Activated naive CD4-positive, alpha-beta T cell treated with anti-CD3 and anti-CD28 coated beads for 36 hours (primary cell): ENCODE data around the gene ARID4B. TPM values are rescaled to one million over a fixed set of nuclear protein-coding genes. Genes with fewer than 3 reads are reported as not detected.

Experiments
- CTCF ChIA-PET: fragments of 350-600 bp; sonication (Branson Sonifier 250); formaldehyde crosslinking; loops from one replicate; lab custom pipeline; 2021; ENCODE audit warnings: antibody characterized with exemption; lab: Charles Lee
- DNase-seq: peaks from one replicate; pipeline ENCODE4 v3.0.0-alpha.2; 2020
- H3K27ac Mint-ChIP-seq: one replicate; pipeline ENCODE4 v1.8.0; 2021; ENCODE audit warnings: mild to moderate bottlenecking, mixed read lengths
- H3K27me3 Mint-ChIP-seq: one replicate; pipeline ENCODE4 v1.8.0; 2021; ENCODE audit warnings: low read depth, mixed read lengths
- H3K36me3 Mint-ChIP-seq: one replicate; pipeline ENCODE4 v1.8.0; 2021; ENCODE audit warnings: low read depth, mixed read lengths
- H3K4me1 Mint-ChIP-seq: one replicate; pipeline ENCODE4 v1.8.0; 2021; ENCODE audit warnings: low read depth, mixed read lengths
- H3K4me3 Mint-ChIP-seq: one replicate; pipeline ENCODE4 v1.8.0; 2021; ENCODE audit warnings: mild to moderate bottlenecking, moderate library complexity, mixed read lengths
- H3K9me3 Mint-ChIP-seq: one replicate; pipeline ENCODE4 v1.8.0; 2021; ENCODE audit warnings: mixed read lengths
- intact Hi-C: fragments of 100-400 bp; cut with micrococcal nuclease; formaldehyde crosslinking; loops from one replicate; pipeline ENCODE4 v1.15.1; 2023
- total RNA-seq, 2 experiments: library from RNA; stranded (reverse); gene quantifications; one replicate each; pipeline ENCODE4 v1.2.3, GENCODE V29; 2021

ARID4B gene
- total RNA-seq, 2 experiments from 2014 or later = 39.9 to 43.8 TPM

GRCh38 chr1:235351441-235351840 is 23.5 kb upstream of the ARID4B start:
- Mint-ChIP-seq H3K27ac (no peak overlapping the region), H3K36me3 (peaks cover 3% of the 10 kb centered on the region), H3K9me3 (no peaks in the 10 kb centered on the region), H3K4me3 (no peak overlapping the region), H3K27me3 (no peaks in the 10 kb centered on the region), H3K4me1 (no peaks in the 10 kb centered on the region)
- DNase-seq = no peak
- CTCF ChIA-PET = interaction anchor here (0.6 kb wide), 2 partner anchors 102 to 156 kb away, joined by 3 read pairs; no protein-coding TSS in a partner anchor
- intact Hi-C loops = no loop called here

- intact Hi-C loops = no loop called here
- H3K27me3 Mint-ChIP-seq = no peaks in the 10 kb centered on the region
- CTCF ChIA-PET = interaction anchor here (0.8 kb wide), 1 partner anchor 239 kb away, joined by 5 read pairs; no protein-coding TSS in a partner anchor
- peak overlapping the region; percentile 41 for H3K27ac Mint-ChIP-seq
- no peak for DNase-seq
- H3K9me3 Mint-ChIP-seq = no peaks in the 10 kb centered on the region
- H3K4me3 Mint-ChIP-seq = no peak overlapping the region
- peaks cover 17% of the 10 kb centered on the region for H3K36me3 Mint-ChIP-seq
- H3K4me1 Mint-ChIP-seq = peaks cover 16% of the 10 kb centered on the region
Measured at GRCh38 chr1:235343726-235344125, 15.7 kb upstream of the ARID4B start.

GRCh38 chr1:235342471-235342870 is 14.5 kb upstream of the ARID4B start:
- Mint-ChIP-seq H3K36me3 (peaks cover 20% of the 10 kb centered on the region), H3K27me3 (no peaks in the 10 kb centered on the region), H3K27ac (peak overlapping the region; percentile 0), H3K4me1 (peaks cover 18% of the 10 kb centered on the region), H3K9me3 (no peaks in the 10 kb centered on the region), H3K4me3 (no peak overlapping the region)
- CTCF ChIA-PET = interaction anchor here (0.6 to 1.4 kb wide), 2 partner anchors 71 to 238 kb away, joined by 4 read pairs; no protein-coding TSS in a partner anchor
- intact Hi-C loops = no loop called here
- no peak for DNase-seq

GRCh38 chr1:235342039-235342438 is 14.1 kb upstream of the ARID4B start:
- Mint-ChIP-seq H3K4me3 (no peak overlapping the region), H3K4me1 (peaks cover 21% of the 10 kb centered on the region), H3K27ac (peak overlapping the region; percentile 0), H3K27me3 (no peaks in the 10 kb centered on the region), H3K36me3 (peaks cover 20% of the 10 kb centered on the region), H3K9me3 (no peaks in the 10 kb centered on the region)
- CTCF ChIA-PET = interaction anchor here (0.6 to 1.4 kb wide), 3 partner anchors 23 to 237 kb away, joined by 3 to 4 read pairs (median 4); no protein-coding TSS in a partner anchor
- intact Hi-C loops = no loop called here
- DNase-seq = no peak

GRCh38 chr1:235341334-235341733 is 13.4 kb upstream of the ARID4B start:
- no peak for DNase-seq
- intact Hi-C loops = no loop called here
- CTCF ChIA-PET = interaction anchor here (0.6 to 2.7 kb wide), 4 partner anchors 24 to 237 kb away, joined by 3 to 11 read pairs (median 4); no protein-coding TSS in a partner anchor
- no peaks in the 10 kb centered on the region for H3K9me3 Mint-ChIP-seq
- no peak overlapping the region for H3K4me3 Mint-ChIP-seq
- no peak overlapping the region for H3K27ac Mint-ChIP-seq
- no peaks in the 10 kb centered on the region for H3K27me3 Mint-ChIP-seq
- peaks cover 27% of the 10 kb centered on the region for H3K4me1 Mint-ChIP-seq
- H3K36me3 Mint-ChIP-seq = peaks cover 21% of the 10 kb centered on the region

GRCh38 chr1:235339746-235340145 is 11.8 kb upstream of the ARID4B start:
- CTCF ChIA-PET = interaction anchor here (0.6 to 2.7 kb wide), 3 partner anchors 32 to 77 kb away, joined by 4 to 11 read pairs (median 4); no protein-coding TSS in a partner anchor
- Mint-ChIP-seq H3K4me3 (no peak overlapping the region), H3K36me3 (peaks cover 22% of the 10 kb centered on the region), H3K27ac (no peak overlapping the region), H3K9me3 (no peaks in the 10 kb centered on the region), H3K4me1 (peaks cover 30% of the 10 kb centered on the region), H3K27me3 (no peaks in the 10 kb centered on the region)
- no peak for DNase-seq
- intact Hi-C loops = no loop called here

GRCh38 chr1:235336903-235337302 is 8.9 kb upstream of the ARID4B start:
- Mint-ChIP-seq H3K27me3 (no peaks in the 10 kb centered on the region), H3K27ac (peak overlapping the region; percentile 74), H3K4me3 (peak overlapping the region; percentile 37), H3K4me1 (peaks cover 38% of the 10 kb centered on the region), H3K9me3 (no peaks in the 10 kb centered on the region), H3K36me3 (peaks cover 14% of the 10 kb centered on the region)
- CTCF ChIA-PET = interaction anchor here (0.5 to 3.3 kb wide), 3 partner anchors 21 to 123 kb away, joined by 3 to 9 read pairs (median 7); no protein-coding TSS in a partner anchor
- intact Hi-C loops = loop anchor here (1.0 kb wide), 1 partner anchor 233 kb away; no protein-coding TSS in a partner anchor
- DNase-seq = peak; percentile 23

- Mint-ChIP-seq H3K4me1 (peaks cover 27% of the 10 kb centered on the region), H3K9me3 (no peaks in the 10 kb centered on the region), H3K36me3 (peaks cover 14% of the 10 kb centered on the region), H3K4me3 (no peak overlapping the region), H3K27me3 (no peaks in the 10 kb centered on the region), H3K27ac (no peak overlapping the region)
- intact Hi-C loops = no loop called here
- no peak for DNase-seq
- CTCF ChIA-PET = interaction anchor here (0.6 to 2.7 kb wide), 6 partner anchors 14 to 226 kb away, joined by 3 to 17 read pairs (median 4); no protein-coding TSS in a partner anchor
Measured at GRCh38 chr1:235331401-235331800, 3.4 kb upstream of the ARID4B start.

GRCh38 chr1:235330918-235331285 is 2.9 kb upstream of the ARID4B start:
- H3K27me3 Mint-ChIP-seq = no peaks in the 10 kb centered on the region
- CTCF ChIA-PET = interaction anchor here (0.6 to 2.7 kb wide), 6 partner anchors 14 to 225 kb away, joined by 3 to 17 read pairs (median 4); no protein-coding TSS in a partner anchor

GRCh38 chr1:235329139-235329902 is 1.3 kb upstream of the ARID4B start:
- CTCF ChIA-PET = interaction anchor here (0.6 to 2.7 kb wide), 7 partner anchors 11 to 98 kb away, joined by 3 to 17 read pairs (median 4); no protein-coding TSS in a partner anchor
- no peak overlapping the region for H3K27ac Mint-ChIP-seq
- intact Hi-C loops = loop anchor here (1.0 to 5.0 kb wide), 9 partner anchors 76 to 955 kb away; partner anchors contain the start of gene TARBP1
- H3K27me3 Mint-ChIP-seq = no peaks in the 10 kb centered on the region
- DNase-seq = peak; percentile 67
- peaks cover 14% of the 10 kb centered on the region for H3K36me3 Mint-ChIP-seq
- H3K9me3 Mint-ChIP-seq = no peaks in the 10 kb centered on the region
- H3K4me3 Mint-ChIP-seq = no peak overlapping the region
- H3K4me1 Mint-ChIP-seq = peaks cover 30% of the 10 kb centered on the region

More at GRCh38 chr1:235330918-235331285, 2.9 kb upstream of the ARID4B start:
- Mint-ChIP-seq H3K9me3 (no peaks in the 10 kb centered on the region), H3K4me3 (no peak overlapping the region), H3K27ac (no peak overlapping the region), H3K4me1 (peaks cover 26% of the 10 kb centered on the region), H3K36me3 (peaks cover 13% of the 10 kb centered on the region)
- intact Hi-C loops = no loop called here
- DNase-seq = no peak

- no peaks in the 10 kb centered on the region for H3K9me3 Mint-ChIP-seq
- peaks cover 14% of the 10 kb centered on the region for H3K36me3 Mint-ChIP-seq
- DNase-seq = peak; percentile 99
- H3K4me3 Mint-ChIP-seq = no peak within 1 kb of the TSS
- intact Hi-C loops = loop anchor here (1.0 to 5.0 kb wide), 20 partner anchors 11 to 956 kb away; partner anchors contain the start of genes B3GALNT2, COA6, RBM34 and TARBP1
- peaks cover 30% of the 10 kb centered on the region for H3K4me1 Mint-ChIP-seq
- peak within 1 kb of the TSS; percentile 94 for H3K27ac Mint-ChIP-seq
- CTCF ChIA-PET = interaction anchor here (1.0 to 1.3 kb wide), 4 partner anchors 21 to 69 kb away, joined by 3 to 5 read pairs (median 4); no protein-coding TSS in a partner anchor
- H3K27me3 Mint-ChIP-seq = no peaks in the 10 kb centered on the region
Measured at GRCh38 chr1:235328271-235329138, 526 bp upstream of the ARID4B start, which contains the start of gene GGPS1. Gene GGPS1, plus strand, starts transcription at chr1:235328570. Its CDS starts 6,695 bp downstream, at chr1:235335265.
